HG02973 (cell line): Measurements from ENCODE around the gene CPD.

Experiments used
- ATAC-seq: cut with Tn5 transposase; IDR thresholded peaks from one replicate; pipeline ENCODE4 v1.9.1; 2021; ENCODE audit warnings: moderate library complexity; ENCODE audit not compliant: unreplicated experiment

Gene CPD

GRCh38 chr17:30352240-30352814 lies 26.4 kb upstream of the CPD start:
- ATAC-seq = no peak

GRCh38 chr17:30354701-30355100 lies 24.0 kb upstream of the CPD start:
- ATAC-seq = no peak

GRCh38 chr17:30357476-30357875 lies 21.3 kb upstream of the CPD start:
- no peak for ATAC-seq

- ATAC-seq = no peak
Measured at GRCh38 chr17:30358055-30358760, 20.5 kb upstream of the CPD start.

GRCh38 chr17:30360086-30360808 lies 18.5 kb upstream of the CPD start:
- ATAC-seq = no peak

- no peak for ATAC-seq
Measured at GRCh38 chr17:30361766-30362279, 16.9 kb upstream of the CPD start.

GRCh38 chr17:30363715-30364202 lies 15.0 kb upstream of the CPD start:
- ATAC-seq = peak; percentile 76

- ATAC-seq = no peak
Measured at GRCh38 chr17:30366536-30366935, 12.2 kb upstream of the CPD start.

- ATAC-seq = no peak
Measured at GRCh38 chr17:30368912-30369720, 9.6 kb upstream of the CPD start.

GRCh38 chr17:30369995-30370394 lies 8.7 kb upstream of the CPD start:
- no peak for ATAC-seq

GRCh38 chr17:30372755-30373154 lies 6.0 kb upstream of the CPD start:
- no peak for ATAC-seq

GRCh38 chr17:30375661-30376060 lies 3.1 kb upstream of the CPD start:
- ATAC-seq = no peak

GRCh38 chr17:30376621-30377452 lies 1.9 kb upstream of the CPD start:
- ATAC-seq = no peak

GRCh38 chr17:30377574-30378240 lies 1.0 kb upstream of the CPD start:
- ATAC-seq = no peak

GRCh38 chr17:30378241-30378824 lies 394 bp upstream of the CPD start:
- no peak for ATAC-seq

- peak; percentile 5 for ATAC-seq
Measured at GRCh38 chr17:30379303-30379902, 676 bp downstream of the CPD start.

- ATAC-seq = no peak
Measured at GRCh38 chr17:30379903-30380381, 1.2 kb downstream of the CPD start.

- no peak for ATAC-seq
Measured at GRCh38 chr17:30380643-30381339, 2.1 kb downstream of the CPD start.
